Neural cell (in vitro differentiated cells): ENCODE data around the gene MPIG6B. TPM values are rescaled to one million over a fixed set of nuclear protein-coding genes. Genes with fewer than 3 reads are reported as not detected.

ENCODE experiments used
- H2AFZ ChIP-seq: fragments of 200-600, 300-800 bp; sonication (generic), shearing (Covaris generic); 2 replicates; pipeline ENCODE4 v1.6.0; 2014; ENCODE audit warnings: low read depth, mild to moderate bottlenecking, antibody characterized with exemption, low read length, moderate library complexity
- H3F3A ChIP-seq: fragments of 200-600 bp; shearing (Covaris generic); 2 replicates; pipeline ENCODE4 v1.6.1; 2016; ENCODE audit warnings: mild to moderate bottlenecking, moderate library complexity, mixed read lengths, antibody characterized with exemption, low read length; ENCODE audit not compliant: insufficient read depth, poor library complexity, severe bottlenecking
- H3K27ac ChIP-seq: fragments of 200-600, 300-800 bp; sonication (generic), shearing (Covaris generic); 2 replicates; pipeline ENCODE4 v1.5.1; 2014; ENCODE audit warnings: mild to moderate bottlenecking, low read length, moderate library complexity
- H3K27me3 ChIP-seq: fragments of 300-800, 200-600 bp; sonication (generic), shearing (Covaris generic); 2 replicates; pipeline ENCODE4 v1.6.0; 2014; ENCODE audit warnings: mild to moderate bottlenecking, low read depth, low read length, moderate library complexity; ENCODE audit not compliant: insufficient read depth
- H3K36me3 ChIP-seq: fragments of 300-800, 200-600 bp; sonication (generic), shearing (Covaris generic); 2 replicates; pipeline ENCODE4 v1.5.1; 2014; ENCODE audit warnings: mild to moderate bottlenecking, antibody characterized with exemption, low read length, moderate library complexity; ENCODE audit not compliant: insufficient read depth
- H3K4me2 ChIP-seq: fragments of 300-800, 200-600 bp; sonication (generic), shearing (Covaris generic); 2 replicates; pipeline ENCODE4 v1.6.0; 2014; ENCODE audit warnings: mild to moderate bottlenecking, low read length
- H3K4me3 ChIP-seq: fragments of 300-800, 200-600 bp; sonication (generic), shearing (Covaris generic); 2 replicates; pipeline ENCODE4 v1.5.1; 2014; ENCODE audit warnings: mild to moderate bottlenecking, low read length, moderate library complexity
- H3K79me2 ChIP-seq: fragments of 200-600 bp; shearing (Covaris generic); replicated peaks from 2 replicates; pipeline ENCODE4 v1.6.0; 2014; ENCODE audit warnings: mild to moderate bottlenecking, low read length, moderate library complexity; ENCODE audit not compliant: insufficient read depth
- H3K9ac ChIP-seq: fragments of 300-800, 200-600 bp; sonication (generic), shearing (Covaris generic); 2 replicates; pipeline ENCODE4 v1.6.1; 2016; ENCODE audit warnings: mild to moderate bottlenecking, low read length, mixed read lengths
- H3K9me2 ChIP-seq: fragments of 200-600 bp; shearing (Covaris generic); 2 replicates; pipeline ENCODE4 v1.6.1; 2016; ENCODE audit warnings: mild to moderate bottlenecking, low read length, mixed read lengths; ENCODE audit not compliant: insufficient read depth
- H3K9me3 ChIP-seq: fragments of 200-600, 300-800 bp; sonication (generic), shearing (Covaris generic); 2 replicates; pipeline ENCODE4 v1.6.1; 2016; ENCODE audit warnings: mild to moderate bottlenecking, mixed run types, low read length, moderate library complexity, mixed read lengths
- H4K20me1 ChIP-seq: fragments of 200-600 bp; shearing (Covaris generic); 2 replicates; pipeline ENCODE4 v1.6.1; 2016; ENCODE audit warnings: mild to moderate bottlenecking, mixed run types; ENCODE audit not compliant: insufficient read depth
- EP300 ChIP-seq: fragments of 450-650 bp; conservative IDR thresholded peaks from 2 replicates; pipeline ENCODE4 v1.6.1; 2014; ENCODE audit warnings: antibody characterized with exemption, mild to moderate bottlenecking, moderate library complexity; ENCODE audit not compliant: poor library complexity, severe bottlenecking
- MXI1 ChIP-seq: fragments of 450-650 bp; conservative IDR thresholded peaks from 2 replicates; pipeline ENCODE4 v1.6.1; 2014; ENCODE audit warnings: antibody characterized with exemption, mild to moderate bottlenecking; ENCODE audit not compliant: poor library complexity, severe bottlenecking
- POLR2AphosphoS5 ChIP-seq: IDR thresholded peaks from 2 replicates; pipeline ENCODE4 v1.6.1; 2012
- RAD21 ChIP-seq: fragments of 450-650 bp; conservative IDR thresholded peaks from 2 replicates; pipeline ENCODE4 v1.6.1; 2014; ENCODE audit warnings: antibody characterized with exemption, mild to moderate bottlenecking, moderate library complexity
- REST ChIP-seq: IDR thresholded peaks from 2 replicates; pipeline ENCODE4 v1.6.1; 2012; ENCODE audit warnings: borderline replicate concordance
- SMC3 ChIP-seq: fragments of 450-650 bp; conservative IDR thresholded peaks from 2 replicates; pipeline ENCODE4 v1.6.1; 2014; ENCODE audit warnings: antibody characterized with exemption, mild to moderate bottlenecking, moderate library complexity; ENCODE audit not compliant: poor library complexity
- TAF1 ChIP-seq: IDR thresholded peaks from 2 replicates; pipeline ENCODE4 v1.6.1; 2012; ENCODE audit warnings: low read depth
- polyA plus RNA-seq: library from polyadenylated mRNA; depleted of rRNA; stranded (reverse); fragments of >200 nt; gene quantifications from 2 replicates; pipeline ENCODE4 v1.2.3, GENCODE V29; 2014

The MPIG6B gene
- polyA plus RNA-seq, 1 donor from 2014 or later: not detected

DNA sequence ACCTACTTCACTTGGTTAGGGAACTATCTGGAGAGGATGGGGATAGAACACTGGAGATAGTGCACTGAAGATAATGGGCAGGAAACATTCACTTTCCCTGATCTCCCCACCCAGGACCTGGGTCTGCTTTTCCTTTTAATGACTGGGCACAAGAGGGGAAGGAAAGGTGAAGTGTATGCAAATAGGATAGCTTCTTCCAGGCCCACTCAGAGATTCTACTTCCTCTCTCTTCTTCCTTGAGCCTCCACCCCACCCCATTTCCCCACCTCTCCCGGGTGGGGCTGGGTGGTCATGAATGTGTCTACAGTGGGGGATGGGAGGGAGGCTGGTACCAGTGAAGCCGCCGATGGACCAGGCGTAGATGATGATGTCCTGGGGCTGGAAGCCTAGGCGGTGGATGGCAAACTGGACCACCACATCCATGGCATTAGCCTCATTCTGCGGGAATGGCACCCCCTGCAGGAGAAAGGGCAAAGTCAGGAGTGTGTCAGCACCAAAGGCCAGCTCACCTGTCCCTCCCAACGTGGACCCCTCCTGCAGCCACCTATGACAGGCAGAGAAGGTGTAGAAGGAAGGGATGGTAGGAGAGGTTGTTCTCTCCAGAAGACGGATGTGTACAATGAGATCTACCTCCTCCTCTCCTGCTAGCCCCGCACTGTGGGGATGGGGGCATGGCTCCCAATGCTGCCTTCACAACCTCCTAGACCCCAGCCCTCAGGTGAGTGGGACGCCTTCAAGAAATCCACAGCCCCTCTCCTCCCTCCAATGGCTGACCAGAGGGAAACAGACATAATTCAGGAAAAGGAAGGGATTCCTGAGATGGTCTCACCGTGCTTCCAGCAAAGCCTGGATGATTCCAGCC is 33.7 kb upstream of the MPIG6B start:
- H3K79me2 ChIP-seq: no peaks in the 10 kb centered on the region
- H3K4me3 ChIP-seq: no peak overlapping the region
- H3K27ac ChIP-seq: no peak overlapping the region
- no peak overlapping the region for H3K4me2 ChIP-seq
- no peaks in the 10 kb centered on the region for H3K27me3 ChIP-seq
- no peaks in the 10 kb centered on the region for H3F3A ChIP-seq
- H3K9me2 ChIP-seq: no peaks in the 10 kb centered on the region
- no peak overlapping the region for H2AFZ ChIP-seq
- H3K9ac ChIP-seq: no peak overlapping the region
- no peak for TF ChIP-seq EP300
- TF ChIP-seq TAF1: no peak
- no peak for TF ChIP-seq SMC3
- TF ChIP-seq POLR2AphosphoS5: no peak
- no peaks in the 10 kb centered on the region for H3K36me3 ChIP-seq
- no peaks in the 10 kb centered on the region for H4K20me1 ChIP-seq
- H3K9me3 ChIP-seq: no peaks in the 10 kb centered on the region

DNA sequence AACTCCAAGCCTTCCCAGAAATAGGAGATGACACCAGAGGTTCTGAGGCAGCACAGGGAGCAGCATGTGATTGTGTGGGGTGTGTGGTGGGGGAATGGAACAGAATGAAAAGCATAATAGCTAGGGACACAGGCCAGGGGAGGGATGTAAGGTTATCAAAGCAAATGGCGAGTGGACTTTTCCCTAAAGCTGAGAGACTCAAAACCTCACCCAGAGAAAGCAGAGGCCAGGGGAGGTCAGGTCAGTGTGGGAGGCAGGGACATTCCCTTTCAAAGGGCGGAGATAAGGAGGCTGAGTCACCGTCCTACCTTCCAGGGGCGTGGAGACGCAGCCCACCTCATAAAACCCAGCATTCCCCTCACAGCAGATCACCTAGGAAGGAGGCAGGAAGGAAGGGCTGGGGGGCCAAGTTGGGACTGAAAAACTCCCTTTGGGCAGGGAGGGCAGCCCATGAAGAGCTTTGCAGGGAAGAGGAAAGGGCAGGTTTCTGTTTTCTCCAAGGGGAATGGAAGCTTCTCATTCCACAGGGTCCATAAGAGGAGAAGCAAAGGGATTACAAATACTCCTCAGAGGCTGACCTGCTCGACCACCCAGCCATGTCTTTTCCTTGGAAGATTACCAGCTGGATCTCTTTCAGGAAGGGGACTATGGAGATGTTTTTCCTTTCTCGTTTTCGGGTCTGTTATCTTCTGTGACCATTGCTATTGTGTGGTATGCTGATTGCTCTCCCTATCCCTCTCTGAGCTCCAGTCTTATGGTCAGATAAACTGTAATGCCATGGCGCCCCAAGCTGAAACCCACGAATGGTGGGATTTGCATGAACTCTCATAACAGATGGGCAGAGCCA is 32.7 kb upstream of the MPIG6B start:
- Histone ChIP-seq H3K4me2 (no peak overlapping the region), H3K36me3 (no peaks in the 10 kb centered on the region), H4K20me1 (no peaks in the 10 kb centered on the region), H3K9me2 (no peaks in the 10 kb centered on the region), H3K79me2 (no peaks in the 10 kb centered on the region), H3F3A (no peaks in the 10 kb centered on the region), H3K9ac (no peak overlapping the region), H3K9me3 (no peaks in the 10 kb centered on the region), H3K27me3 (no peaks in the 10 kb centered on the region), H3K27ac (no peak overlapping the region), H2AFZ (no peak overlapping the region), H3K4me3 (no peak overlapping the region)
- no peak for TF ChIP-seq POLR2AphosphoS5
- no peak for TF ChIP-seq RAD21
- no peak for TF ChIP-seq SMC3
- TF ChIP-seq EP300: no peak
- TF ChIP-seq MXI1: no peak

GRCh38 chr6:31691078-31691463 is 32.1 kb upstream of the MPIG6B start:
- H3K4me3 ChIP-seq: no peak overlapping the region
- H2AFZ ChIP-seq: no peak overlapping the region
- H3K79me2 ChIP-seq: no peaks in the 10 kb centered on the region
- no peak overlapping the region for H3K4me2 ChIP-seq
- H3F3A ChIP-seq: no peaks in the 10 kb centered on the region
- H3K9me3 ChIP-seq: no peaks in the 10 kb centered on the region
- no peaks in the 10 kb centered on the region for H3K36me3 ChIP-seq
- H3K9ac ChIP-seq: no peak overlapping the region
- no peaks in the 10 kb centered on the region for H3K9me2 ChIP-seq
- H3K27me3 ChIP-seq: no peaks in the 10 kb centered on the region
- no peaks in the 10 kb centered on the region for H4K20me1 ChIP-seq
- no peak overlapping the region for H3K27ac ChIP-seq
- TF ChIP-seq REST (no peak), SMC3 (no peak)
